Hematopoietic multipotent progenitor cell treated with erythropoietin and hydrocortisone succinate and interleukin-3 and kit ligand, for 8 days (in vitro differentiated cells): Measurements from ENCODE around the gene PRKD1.

ENCODE experiments used
- DNase-seq: peaks from one replicate; pipeline ENCODE4 v3.0.0-alpha.2; 2015

PRKD1 gene

DNA sequence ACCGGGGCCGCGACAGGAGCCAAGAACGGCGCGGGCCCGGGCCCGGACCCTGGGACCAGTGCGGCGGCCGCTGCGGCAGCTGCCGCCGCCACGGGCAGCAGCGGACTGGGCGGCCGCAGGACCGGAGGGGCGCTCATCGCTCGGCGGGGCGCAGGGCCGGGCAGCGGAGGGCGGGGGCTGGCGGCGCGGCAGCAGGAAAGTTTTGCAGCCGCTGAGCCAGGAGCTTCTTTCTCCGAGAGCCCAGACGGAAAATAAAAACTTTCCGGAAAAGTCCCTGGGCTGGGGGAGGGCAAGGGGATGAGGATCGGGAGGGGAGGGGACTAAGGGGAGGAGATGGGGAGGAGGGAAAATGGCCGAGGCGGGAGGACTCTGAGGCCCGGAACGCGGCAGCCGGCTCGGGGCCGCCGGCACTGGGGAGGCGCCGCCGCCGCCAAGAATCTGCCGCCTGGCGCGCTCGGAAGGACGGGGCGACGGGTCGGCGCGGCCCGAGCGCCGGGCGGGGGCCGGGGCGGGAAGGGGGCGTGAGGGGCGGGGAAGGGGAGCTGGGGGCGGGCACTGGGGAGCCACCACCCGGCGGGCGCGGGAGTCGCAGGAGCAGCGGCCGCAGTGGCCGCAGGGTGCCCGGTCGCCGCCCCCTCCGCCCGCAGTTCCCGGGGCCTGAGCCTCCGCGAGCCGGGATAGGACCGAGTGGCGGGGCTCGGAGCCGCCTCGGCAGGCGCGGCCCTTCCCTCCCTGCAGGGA is at the start of gene PRKD1:
Gene PRKD1, minus strand, starts transcription at position 472 of the 741 bp plus-strand sequence.
- no peak for DNase-seq

DNA sequence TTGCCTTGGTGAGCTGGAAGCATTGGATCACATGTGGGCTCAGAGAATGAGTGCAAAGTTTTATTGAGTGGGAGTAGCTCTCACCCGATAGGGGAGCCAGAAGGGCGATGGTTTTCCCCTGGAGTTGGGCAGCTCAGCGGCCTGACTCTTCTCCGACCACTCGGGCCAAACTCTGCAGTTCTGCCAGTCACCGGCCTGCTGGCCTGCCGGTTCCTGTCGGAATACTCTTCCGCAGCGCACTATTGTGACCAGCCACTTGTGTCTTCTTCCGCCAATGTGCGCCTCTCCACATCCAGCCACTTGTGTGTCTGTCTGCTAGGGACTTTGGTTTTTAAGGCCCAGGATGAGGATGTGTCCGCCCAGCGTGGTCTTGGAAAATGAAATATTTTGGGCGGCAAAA is 43.5 kb upstream of the PRKD1 start:
- no peak for DNase-seq

DNA sequence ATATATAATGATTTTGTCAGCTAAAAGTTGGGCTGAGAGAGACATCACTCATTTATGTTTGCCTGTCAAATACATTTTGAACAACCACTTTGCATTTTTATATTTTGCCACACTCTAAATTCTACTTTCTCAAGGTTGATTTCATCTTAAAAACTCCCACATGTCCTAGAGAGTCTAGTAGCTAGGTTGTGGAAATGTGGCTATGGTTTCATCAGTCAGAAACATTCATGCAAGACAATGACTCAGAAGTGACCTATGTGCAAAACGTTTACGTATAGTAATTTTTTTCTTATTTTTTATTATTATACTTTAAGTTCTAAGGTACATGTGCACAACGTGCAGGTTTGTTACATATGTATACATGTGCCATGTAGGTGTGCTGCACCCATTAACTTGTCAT is 27.4 kb upstream of the PRKD1 start:
- DNase-seq: no peak

DNA sequence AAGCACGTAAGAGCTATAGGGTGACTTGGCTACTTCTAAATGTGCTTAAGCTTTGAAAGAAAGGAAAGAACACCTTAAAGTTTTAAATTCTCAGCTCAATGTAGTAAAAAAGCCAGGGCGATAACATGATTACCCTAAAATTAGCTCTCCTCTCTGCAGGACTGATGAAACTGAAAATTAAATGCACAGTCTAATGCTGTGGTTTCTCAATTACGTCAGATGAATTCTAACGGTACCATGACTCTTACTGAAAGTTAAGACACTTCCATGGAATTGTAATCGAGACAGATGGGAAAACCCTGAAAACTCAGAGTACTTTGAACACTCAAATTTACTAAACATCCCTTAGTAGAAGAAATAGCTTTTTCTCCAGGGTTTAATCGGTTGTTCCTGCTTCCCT is 25.9 kb upstream of the PRKD1 start:
- DNase-seq: no peak

DNA sequence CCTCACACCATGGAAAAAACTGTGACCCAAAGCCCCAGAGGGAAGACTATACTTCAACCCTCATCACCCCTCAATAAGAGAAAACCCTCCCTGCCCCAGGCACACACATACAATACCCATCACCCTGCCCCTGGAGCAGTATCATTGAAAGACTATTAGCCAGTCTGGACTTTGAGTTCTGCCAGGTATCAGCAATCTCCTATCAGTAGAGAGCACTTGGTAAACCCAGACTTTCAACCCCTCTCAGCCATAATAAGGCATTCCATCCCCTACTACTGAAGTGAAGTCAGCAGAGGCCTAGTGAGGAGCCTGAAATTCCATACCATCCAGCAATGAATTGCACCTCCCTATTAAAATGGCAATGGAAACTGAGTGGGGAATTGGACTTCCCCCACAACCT is 16.4 kb upstream of the PRKD1 start:
- DNase-seq: no peak

DNA sequence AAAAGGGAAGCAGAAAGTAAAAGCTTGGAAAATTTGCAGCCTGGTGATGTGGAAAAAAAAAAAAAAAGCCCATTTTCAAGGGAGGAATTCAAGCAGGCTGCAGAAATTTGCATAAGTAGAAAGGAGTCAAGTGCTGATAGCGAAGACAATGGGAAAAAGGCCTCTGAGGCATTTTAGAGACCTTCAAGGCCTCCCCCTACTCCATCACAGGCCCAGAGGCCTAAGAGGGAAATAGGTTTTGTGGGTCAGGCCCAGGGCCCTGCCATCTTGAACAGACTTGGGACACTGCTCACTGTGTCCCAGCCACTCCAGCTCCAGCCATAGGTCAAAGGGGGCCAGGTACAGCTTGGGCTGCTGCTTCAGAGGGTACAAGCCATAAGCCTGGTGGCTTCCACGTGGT is 13.8 kb upstream of the PRKD1 start:
- no peak for DNase-seq

DNA sequence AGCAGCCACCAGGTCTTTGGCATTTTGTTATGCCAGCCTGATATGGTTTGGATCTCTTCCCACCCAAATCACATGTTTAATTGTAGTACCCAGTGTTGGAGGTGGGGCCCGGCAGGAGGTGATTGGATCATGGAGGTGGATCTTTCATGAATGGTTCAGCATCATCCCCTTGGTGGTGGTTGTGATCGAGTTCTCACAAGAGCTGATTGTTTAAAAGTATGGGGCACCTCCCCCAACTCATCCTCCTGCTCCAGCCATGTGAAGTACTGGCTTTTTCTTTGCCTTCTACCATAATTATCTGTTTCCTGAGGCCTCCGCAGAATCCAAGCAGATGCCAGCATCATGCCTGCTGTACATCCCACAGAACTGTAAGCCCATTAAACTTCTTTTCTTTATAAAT is 12.8 kb upstream of the PRKD1 start:
- DNase-seq: no peak

DNA sequence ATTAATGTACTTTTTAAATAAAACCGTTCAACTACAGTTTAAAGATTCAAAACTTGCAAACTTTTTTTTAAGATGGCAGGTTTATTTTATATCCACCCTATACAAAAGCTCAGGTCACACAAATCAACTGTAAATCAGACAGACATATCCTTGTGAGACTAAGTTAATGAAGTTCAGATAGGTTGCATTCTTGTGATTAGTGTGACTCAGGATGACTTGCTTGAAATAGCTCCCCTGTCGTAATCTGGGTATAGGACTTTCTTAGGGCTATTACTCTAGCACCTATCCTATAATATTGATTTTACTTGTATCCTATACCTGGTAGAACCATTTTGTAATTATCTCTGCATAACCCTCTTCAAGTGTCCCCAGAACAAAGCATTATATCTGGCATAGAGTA is 9.5 kb upstream of the PRKD1 start:
- DNase-seq: no peak

DNA sequence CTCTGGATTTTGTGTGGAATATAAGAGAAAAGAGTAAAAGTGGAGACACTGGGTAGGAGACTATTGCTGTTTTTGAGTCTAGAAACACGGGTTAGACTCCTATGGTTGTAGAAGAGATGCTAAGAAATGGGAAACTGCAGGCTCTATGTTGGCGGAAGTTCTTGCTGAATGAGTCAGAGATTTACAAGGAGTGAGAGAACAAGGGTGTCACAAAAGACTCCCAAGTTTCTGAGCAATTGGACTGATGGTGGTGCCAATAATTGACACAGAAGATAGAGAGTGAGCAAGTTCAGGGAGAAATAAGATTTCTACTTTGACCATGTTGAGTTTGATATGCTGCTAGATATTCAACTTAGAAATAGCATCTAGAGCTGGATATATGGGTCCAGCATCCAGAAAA is 2.6 kb upstream of the PRKD1 start:
- no peak for DNase-seq

DNA sequence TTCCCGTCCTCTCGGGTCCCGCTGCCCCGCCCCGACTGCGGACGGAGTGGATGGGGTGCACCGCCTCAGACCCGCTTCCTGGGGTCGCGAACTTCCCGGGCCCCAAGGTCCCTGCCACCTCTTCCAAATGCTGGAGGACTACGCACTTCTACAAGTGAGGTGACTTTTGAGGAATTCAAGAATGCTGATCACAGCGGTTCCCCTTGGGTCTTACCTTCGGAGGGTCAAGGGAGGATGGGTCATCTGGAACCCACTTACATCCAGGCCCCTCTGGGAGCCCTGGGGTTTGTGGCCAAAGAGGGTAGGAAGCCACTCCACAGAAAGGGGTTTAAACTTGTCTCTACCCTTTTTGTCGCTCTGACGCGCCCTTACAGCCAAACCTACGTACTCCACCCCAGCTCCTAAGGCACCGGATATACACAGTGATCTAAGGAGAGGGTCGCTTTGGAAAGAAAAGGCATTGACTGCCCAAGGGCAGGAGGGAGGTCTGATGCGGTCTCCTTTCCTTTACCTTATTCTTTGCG is 532 bp upstream of the PRKD1 start:
- no peak for DNase-seq

DNA sequence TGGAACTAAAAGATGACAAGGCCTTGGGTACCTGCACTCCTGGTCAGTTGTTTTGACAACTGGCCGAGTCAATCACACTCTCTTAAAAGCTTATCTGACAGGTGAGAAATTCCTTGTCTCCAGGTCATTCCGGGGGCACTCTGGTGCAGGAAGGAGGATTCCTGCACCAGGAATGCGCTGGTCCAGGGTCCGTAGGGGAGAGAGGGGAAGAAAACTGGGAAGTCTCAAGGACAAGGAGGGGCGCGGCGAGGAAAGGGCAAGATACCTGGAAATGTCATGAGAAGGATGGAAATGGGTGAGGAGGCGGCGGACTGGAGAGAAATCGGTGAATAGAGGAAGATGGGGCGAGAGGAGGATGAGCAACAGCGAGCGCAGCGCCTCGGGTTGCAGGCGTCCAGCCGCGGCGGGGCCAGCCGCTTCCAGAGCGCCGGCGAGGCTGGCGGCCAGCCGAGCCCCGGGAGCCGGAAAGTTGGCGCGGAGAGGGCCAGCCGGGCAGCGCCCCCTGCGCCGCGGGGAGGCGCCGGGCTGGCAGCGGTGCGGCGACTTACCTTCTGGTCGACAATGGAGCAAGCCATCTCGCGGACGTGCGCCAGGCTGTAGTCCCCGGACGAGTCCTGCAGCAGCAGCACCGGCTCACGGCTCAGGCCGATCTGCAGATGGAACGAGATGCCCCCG is 809 bp downstream of the PRKD1 start:
- no peak for DNase-seq

DNA sequence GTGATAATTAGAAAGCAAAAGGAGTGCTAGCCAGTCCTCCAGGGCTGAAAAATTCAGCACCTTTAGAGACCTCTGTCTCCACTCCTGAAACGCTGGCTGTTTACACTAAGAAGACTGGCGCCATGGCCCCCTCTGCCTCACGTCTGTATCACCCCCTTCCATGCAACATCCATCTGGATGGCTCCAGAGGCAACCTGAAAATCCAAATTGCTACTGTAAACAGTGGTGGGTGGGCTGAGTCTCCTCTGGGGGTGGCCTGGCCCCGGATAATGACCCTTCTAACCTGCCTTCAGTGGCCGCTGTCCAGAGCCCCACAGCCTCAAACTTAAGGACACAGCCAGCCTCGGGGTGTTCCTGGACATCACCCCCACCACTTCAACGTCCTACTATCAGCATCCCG is 1.4 kb downstream of the PRKD1 start:
- DNase-seq: no peak

DNA sequence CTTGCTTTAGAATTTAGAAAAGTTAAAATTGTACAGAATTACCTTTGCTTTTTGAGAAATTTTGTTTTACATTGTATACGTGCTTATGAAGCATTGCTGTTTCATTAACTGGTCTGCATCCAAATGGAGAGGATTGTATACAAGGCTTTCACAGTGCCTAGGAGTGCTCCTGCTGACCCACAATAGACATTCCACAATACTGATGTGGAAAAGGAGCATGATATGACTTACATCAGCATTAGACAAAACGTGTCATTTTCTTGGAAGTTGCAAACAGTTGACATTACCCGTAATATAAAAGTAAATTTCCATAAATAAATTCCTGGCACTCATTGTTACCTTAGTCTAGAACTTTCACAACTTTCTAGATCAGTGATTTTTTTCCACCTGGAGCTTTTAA is 1.9 kb downstream of the PRKD1 start:
- DNase-seq: no peak

DNA sequence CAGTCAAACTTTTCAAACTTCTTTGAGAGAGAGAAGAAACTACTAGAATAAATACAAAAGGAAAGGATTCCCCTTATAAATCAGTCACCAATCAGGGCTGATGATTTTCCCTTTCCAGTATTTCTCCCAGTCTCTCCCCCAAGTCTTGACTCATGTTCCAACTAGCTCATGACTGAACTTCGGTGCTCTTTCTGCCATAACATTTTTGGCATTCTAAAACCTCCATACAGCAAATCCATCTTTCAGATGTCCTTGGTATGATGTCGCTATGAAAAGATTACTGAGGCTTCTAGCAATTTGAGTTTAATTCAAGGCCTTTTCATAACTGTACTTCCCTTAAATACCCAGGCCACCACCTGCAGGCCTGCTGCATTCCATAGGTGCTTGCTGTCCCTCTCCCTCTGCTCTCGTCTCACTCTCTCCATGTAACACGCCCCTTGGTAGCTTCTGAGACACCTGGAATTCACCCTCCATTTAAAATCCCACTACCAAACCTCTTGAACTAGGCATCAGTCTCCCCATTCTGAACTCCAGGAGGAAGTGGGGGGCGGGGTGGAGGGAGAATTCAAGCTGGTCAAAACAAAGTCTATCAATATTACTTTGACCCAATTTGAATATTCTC is 2.4 kb downstream of the PRKD1 start:
- no peak for DNase-seq

DNA sequence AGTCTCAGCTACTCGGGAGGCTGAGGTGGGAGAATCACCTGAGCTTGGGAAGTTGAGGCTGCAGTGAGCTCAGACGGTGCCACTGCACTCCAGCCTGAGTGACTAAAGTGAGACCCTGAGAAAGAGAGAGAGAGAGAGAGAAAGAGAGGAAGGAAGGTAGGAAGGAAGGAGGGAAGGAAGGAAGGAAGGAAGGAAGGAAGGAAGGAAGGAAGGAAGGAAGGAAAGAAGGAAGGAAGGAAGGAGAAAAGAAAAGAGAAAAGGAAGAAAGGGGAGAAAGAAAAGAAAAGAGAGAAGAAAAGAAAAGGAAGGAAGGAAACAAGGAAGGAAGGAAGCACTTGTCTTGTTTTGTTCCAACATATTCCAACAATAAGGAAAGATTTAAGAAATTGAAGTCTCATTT is 7.8 kb downstream of the PRKD1 start:
- no peak for DNase-seq

DNA sequence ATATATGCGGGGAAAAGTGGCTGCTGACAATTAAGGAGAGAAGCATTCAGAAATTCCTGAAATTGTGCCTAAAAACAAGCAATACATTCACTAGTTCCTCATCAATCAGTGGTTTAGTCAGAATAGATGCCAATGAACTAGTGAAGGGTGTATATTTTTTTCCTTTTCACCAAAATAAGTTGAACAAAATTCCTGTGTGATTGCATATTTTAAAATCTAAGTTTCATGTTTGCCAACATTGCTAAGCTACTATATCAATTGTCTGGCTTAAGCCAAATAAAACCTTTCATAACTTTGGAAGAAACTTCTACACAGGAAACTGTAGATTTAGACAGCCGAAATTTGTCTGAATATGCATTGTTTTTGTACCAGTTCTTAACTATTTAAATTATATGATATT is 8.7 kb downstream of the PRKD1 start:
- no peak for DNase-seq

DNA sequence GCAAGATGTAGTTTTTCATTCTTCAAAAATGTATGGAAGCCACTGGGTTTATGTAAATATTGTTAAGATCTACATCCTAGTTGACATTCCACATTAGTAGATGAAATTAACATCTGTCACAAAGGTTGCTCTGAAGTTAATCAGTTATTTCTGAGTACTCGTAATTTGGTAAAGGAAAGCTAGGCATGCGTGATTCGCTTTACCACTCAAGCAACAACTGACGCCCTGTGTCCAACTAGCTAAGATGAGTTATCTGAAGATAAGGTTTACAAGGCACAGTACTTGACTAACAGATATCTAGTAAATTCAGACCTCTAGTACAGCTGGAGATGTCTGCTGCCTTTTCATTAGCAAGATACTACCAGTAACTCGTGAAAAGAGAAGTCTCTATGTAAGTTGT is 14.1 kb downstream of the PRKD1 start:
- DNase-seq: no peak

DNA sequence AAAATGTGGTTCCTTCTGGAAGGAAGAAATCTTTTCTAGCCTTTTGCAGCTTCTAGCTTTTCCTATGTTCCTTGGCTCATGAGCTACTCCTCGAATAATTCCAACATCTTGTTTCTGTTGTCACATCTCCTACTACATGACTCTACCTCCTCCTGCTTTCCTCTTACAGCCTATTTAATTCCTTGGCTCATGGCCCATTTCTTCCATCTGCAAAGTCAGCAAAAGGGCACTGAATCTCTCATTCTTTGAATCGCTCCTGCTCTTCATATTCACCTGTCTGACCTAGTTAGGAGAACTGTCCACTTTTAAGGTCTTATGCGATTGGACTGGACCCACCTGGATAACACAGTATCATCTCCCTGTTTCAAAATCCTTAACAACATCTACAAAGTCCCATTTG is 15.8 kb downstream of the PRKD1 start:
- no peak for DNase-seq

DNA sequence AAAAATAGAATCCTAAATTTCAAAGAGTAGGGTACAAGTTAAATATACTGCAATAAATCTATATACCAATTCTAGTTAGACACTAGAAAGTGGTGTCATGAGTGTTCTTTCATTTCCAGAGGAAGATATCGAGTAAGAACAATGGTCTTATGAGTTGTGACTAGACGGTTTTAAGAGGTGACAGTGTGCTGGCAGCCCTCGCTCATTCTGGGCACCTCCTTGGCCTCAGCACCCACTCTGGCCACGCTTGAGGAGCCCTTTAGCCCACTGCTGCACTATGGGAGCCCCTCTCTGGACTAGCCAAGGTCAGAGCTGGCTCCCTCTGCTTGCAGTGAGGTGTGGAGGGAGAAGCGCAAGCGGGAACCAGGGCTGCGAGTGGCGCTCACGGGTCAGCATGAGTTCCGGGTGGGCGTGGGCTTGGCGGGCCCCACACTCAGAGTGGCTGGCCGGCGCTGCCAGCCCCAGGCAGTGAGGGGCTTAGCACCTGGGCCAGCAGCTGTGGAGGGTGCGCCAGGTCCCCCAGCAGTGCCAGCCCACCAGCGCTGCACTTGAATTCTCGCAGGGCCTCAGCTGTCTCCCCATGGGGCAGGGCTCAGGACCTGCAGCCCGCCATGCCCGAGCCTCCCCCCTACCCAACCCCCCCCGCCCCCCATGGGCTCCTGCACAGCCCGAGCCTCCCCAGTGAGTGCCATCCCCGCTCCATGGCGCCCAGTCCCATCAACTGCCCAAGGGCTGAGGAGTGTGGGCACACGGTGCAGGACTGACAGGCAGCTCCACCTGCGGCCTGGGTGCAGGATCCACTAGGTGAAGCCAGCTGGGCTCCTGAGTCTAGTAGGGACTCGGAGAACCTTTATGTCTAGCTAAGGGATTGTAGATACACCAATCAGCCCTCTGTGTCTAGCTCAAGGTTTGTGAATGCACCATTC is 18.7 kb downstream of the PRKD1 start:
- DNase-seq: no peak

DNA sequence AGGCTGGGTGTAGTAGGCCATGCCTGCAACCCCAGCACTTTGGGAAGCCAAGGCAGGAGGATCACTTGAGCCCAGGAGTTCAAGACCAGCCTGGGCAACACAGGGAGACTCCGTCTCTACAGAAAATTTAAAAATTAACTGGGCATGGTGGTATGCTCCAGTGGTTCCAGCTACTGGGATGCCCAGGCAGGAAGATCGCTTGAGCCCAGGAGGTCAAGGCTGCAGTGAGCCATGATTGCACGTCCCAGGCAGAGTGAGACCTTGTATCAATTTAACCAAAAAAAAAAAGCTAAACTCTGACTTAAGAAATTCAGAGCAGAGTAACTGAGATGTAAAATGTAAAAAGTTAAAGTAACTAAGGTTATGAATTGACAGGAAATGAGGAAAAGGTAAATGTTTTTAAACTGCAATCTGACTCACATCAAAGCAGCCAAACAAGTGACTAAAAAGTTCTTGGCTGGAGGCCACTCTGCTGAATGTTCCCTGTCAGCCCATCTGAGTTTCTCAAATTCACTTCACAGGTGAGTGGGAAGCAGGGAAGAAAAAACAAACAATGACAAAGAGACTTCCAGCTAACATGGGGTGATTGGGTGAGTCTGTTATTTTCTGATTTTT is 21.3 kb downstream of the PRKD1 start:
- DNase-seq: no peak

DNA sequence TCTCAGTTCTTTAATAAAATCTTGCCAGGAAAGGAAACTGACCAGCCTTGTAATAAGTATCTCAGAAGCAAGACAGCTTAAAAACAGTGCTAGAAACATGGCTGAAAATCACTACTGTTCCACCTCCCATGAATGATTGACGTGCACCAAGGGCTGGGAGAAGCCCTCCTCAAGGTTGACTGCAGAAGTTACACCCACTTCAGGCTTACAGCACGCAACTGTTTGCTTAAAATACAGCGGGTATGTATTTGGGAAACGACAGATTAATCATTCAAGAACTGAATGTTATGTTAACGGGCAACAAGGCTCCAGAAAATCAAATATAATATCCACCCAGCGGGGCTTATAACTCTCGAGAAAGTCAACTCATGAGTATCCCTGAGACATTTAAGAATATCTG is 22.1 kb downstream of the PRKD1 start:
- no peak for DNase-seq

DNA sequence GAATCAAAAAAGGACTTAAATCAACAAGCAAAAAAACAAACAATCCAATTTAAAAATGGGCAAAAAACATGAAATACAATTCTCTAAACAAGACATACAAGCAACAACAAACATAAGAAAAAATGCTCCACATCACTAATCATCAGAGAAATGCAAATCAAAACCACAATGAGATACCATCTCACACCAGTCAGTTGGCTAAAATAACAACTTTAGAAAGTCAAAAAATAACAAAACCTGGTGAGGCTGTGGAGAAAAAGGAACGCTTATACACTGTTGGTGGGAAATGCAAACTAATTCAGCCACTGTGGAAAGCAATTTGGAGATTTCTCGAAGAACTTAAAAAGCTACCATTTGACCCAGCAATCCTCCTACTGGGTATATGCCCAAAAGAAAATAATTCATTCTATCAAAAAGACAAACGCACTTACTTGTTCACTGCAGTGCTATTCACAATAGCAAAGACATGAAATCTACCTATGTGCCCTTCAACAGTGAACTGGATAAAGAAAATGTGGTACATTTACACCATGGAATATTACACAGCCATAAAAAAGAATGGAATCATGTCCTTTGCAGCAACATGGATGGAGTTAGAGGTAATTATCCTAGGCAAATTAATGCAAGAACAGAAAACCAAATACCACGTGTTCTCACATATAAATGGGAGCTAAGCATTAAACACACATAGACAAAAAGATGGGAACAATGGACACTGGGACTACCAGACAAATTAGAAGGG is 26.9 kb downstream of the PRKD1 start:
- DNase-seq: no peak
